ENCODE data around the gene GAB4. TPM values are rescaled to one million over a fixed set of nuclear protein-coding genes. Genes with fewer than 3 reads are reported as not detected.

The GAB4 gene
- polyA plus RNA-seq (2013, experiment 1 of 2), result not detected
- polyA plus RNA-seq (2013, experiment 2 of 2), result 0.01 TPM

- no peak for DNase-seq (ENCODE audit: low spot score)
- H3K79me1 ChIP-seq (ENCODE audit: low read depth, low read length), result no peaks in the 10 kb centered on the region
- no peak within 1 kb of the TSS for H2BK15ac ChIP-seq (ENCODE audit: low read length)
- no peaks in the 10 kb centered on the region for H3K4me1 ChIP-seq (ENCODE audit: control insufficient read depth in 2 of 2, insufficient read depth in 1 of 2, low read depth in 1 of 2, low read length in 2 of 2)
- peak within 1 kb of the TSS; percentile 40 for H3K9ac ChIP-seq (ENCODE audit: low read depth, low read length, poor library complexity)
- H4K8ac ChIP-seq (ENCODE audit: low read depth, low read length), result no peak within 1 kb of the TSS
- peak within 1 kb of the TSS in 1 of 2 donors; percentile 59 for H3K4me3 ChIP-seq (ENCODE audit: low read length in 2 of 2)
- H2BK120ac ChIP-seq (ENCODE audit: low read depth, low read length), result no peak within 1 kb of the TSS
- H3K18ac ChIP-seq (ENCODE audit: low read length), result peak within 1 kb of the TSS; percentile 36
- no peak within 1 kb of the TSS for H2AK5ac ChIP-seq (ENCODE audit: low read depth, low read length)
- H3K14ac ChIP-seq (ENCODE audit: low read length), result peak within 1 kb of the TSS; percentile 32
- H2AFZ ChIP-seq (ENCODE audit: low read length), result peak within 1 kb of the TSS; percentile 24
- no peak within 1 kb of the TSS for H2BK12ac ChIP-seq (ENCODE audit: low read length)
- no peak within 1 kb of the TSS for H3K27ac ChIP-seq (replicated peaks; ENCODE audit: low read length)
- no CpG with 5 or more reads among the region's 49 CpGs for WGBS, 2 donors (ENCODE audit: extremely low coverage in 2 of 2, insufficient read length in 2 of 2, insufficient replicate concordance in 1 of 2)
- no peak within 1 kb of the TSS for H4K91ac ChIP-seq (ENCODE audit: low read depth, low read length, poor library complexity)
- no peaks in the 10 kb centered on the region for H3K36me3 ChIP-seq (replicated peaks in 1 of 2; ENCODE audit: control insufficient read depth in 2 of 2, insufficient read depth in 2 of 2, low read length in 2 of 2)
- peak within 1 kb of the TSS; percentile 23 for H3K4me2 ChIP-seq (ENCODE audit: insufficient read depth, low read length, poor library complexity, severe bottlenecking)
- H2BK5ac ChIP-seq (ENCODE audit: low read length), result no peak within 1 kb of the TSS
- peaks cover 0 to 33% (median 11%) of the 10 kb centered on the region in 3 experiments for H3K27me3 ChIP-seq (ENCODE audit: control insufficient read depth in 3 of 3, insufficient read depth in 3 of 3, low read depth in 1 of 3, low read length in 3 of 3)
- H3K4ac ChIP-seq (ENCODE audit: low read length), result no peak within 1 kb of the TSS
- peaks cover 0 to 8% of the 10 kb centered on the region in 2 donors for H3K9me3 ChIP-seq (replicated peaks in 1 of 2; ENCODE audit: control insufficient read depth in 2 of 2, insufficient read depth in 1 of 2, low read depth in 1 of 2, low read length in 2 of 2)
- no peak within 1 kb of the TSS for H3K23ac ChIP-seq (ENCODE audit: low read depth, low read length, poor library complexity)
Observed at GRCh38 chr22:17007852-17008731, at the start of gene GAB4. TSS of gene GAB4 (minus strand) at chr22:17008222. CDS start at chr22:17008114, 108 bp downstream.

- H4K8ac ChIP-seq (ENCODE audit: low read depth, low read length), result no peak overlapping the region
- no peak overlapping the region for H3K9ac ChIP-seq (ENCODE audit: low read depth, low read length, poor library complexity)
- H2BK120ac ChIP-seq (ENCODE audit: low read depth, low read length), result no peak overlapping the region
- WGBS, 2 donors (ENCODE audit: extremely low coverage in 2 of 2, insufficient read length in 2 of 2, insufficient replicate concordance in 1 of 2), result no CpG with 5 or more reads among the region's 8 CpGs
- H2AK5ac ChIP-seq (ENCODE audit: low read depth, low read length), result no peak overlapping the region
- no peak for DNase-seq (ENCODE audit: low spot score)
- H3K18ac ChIP-seq (ENCODE audit: low read length), result no peak overlapping the region
- no peaks in the 10 kb centered on the region for H3K36me3 ChIP-seq (replicated peaks in 1 of 2; ENCODE audit: control insufficient read depth in 2 of 2, insufficient read depth in 2 of 2, low read length in 2 of 2)
- H2AFZ ChIP-seq (ENCODE audit: low read length), result no peak overlapping the region
- H3K23ac ChIP-seq (ENCODE audit: low read depth, low read length, poor library complexity), result no peak overlapping the region
- no peaks in the 10 kb centered on the region for H3K9me3 ChIP-seq (replicated peaks in 1 of 2; ENCODE audit: control insufficient read depth in 2 of 2, insufficient read depth in 1 of 2, low read depth in 1 of 2, low read length in 2 of 2)
- no peak overlapping the region for H3K27ac ChIP-seq (replicated peaks; ENCODE audit: low read length)
- H3K4me3 ChIP-seq (ENCODE audit: low read length in 2 of 2), result no peak overlapping the region
- H3K4me1 ChIP-seq (ENCODE audit: control insufficient read depth in 2 of 2, insufficient read depth in 1 of 2, low read depth in 1 of 2, low read length in 2 of 2), result peaks cover 0 to 2% of the 10 kb centered on the region in 2 donors
- H2BK15ac ChIP-seq (ENCODE audit: low read length), result no peak overlapping the region
- no peak overlapping the region for H3K4me2 ChIP-seq (ENCODE audit: insufficient read depth, low read length, poor library complexity, severe bottlenecking)
- H3K4ac ChIP-seq (ENCODE audit: low read length), result no peak overlapping the region
- no peaks in the 10 kb centered on the region for H3K79me1 ChIP-seq (ENCODE audit: low read depth, low read length)
- H3K27me3 ChIP-seq (ENCODE audit: control insufficient read depth in 3 of 3, insufficient read depth in 3 of 3, low read depth in 1 of 3, low read length in 3 of 3), result peaks cover 0 to 15% (median 0%) of the 10 kb centered on the region in 3 experiments
- H4K91ac ChIP-seq (ENCODE audit: low read depth, low read length, poor library complexity), result no peak overlapping the region
- no peak overlapping the region for H2BK5ac ChIP-seq (ENCODE audit: low read length)
- no peak overlapping the region for H3K14ac ChIP-seq (ENCODE audit: low read length)
- H2BK12ac ChIP-seq (ENCODE audit: low read length), result no peak overlapping the region
Observed at GRCh38 chr22:17056807-17057206, 48.8 kb upstream of the GAB4 start.

DNA sequence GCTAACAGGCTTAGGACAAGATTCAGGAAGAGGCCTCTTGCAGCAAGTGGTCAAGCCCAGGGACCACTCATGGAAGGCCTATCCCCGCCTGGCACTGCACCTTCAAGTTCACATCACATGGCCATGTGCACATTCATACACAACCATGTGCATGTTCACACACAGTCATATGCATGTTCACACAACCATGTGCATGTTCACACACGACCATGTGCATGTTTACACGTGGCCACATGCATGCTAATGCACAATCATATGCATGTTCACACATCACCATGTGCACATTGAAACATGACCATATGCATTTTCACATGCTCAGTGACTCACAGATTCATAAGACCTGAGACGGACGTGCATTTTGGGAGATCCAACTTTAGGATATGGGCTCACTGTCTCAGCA, 48.0 kb upstream of the GAB4 start:
- no peaks in the 10 kb centered on the region for H3K79me1 ChIP-seq (ENCODE audit: low read depth, low read length)
- no peak for DNase-seq (ENCODE audit: low spot score)

DNA sequence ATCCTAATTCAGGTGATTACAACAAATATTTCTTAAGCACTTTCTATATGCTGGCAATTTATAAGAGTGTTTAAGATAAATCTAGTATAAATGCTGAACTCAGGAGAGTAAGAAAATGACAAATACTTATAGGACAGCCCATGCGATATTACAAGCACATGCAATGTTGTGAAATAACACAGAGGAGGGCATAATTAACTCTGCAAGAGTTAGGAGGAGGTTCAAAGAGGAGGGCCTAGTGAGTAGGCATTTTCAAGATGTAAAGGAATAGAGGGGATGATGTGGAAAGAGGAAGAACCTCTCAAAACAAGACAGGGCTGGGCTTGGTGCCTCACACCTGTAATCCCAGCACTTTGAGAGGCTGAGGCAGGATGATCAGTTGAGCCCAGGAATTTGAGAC, 39.6 kb upstream of the GAB4 start:
- Histone ChIP-seq H3K27ac (replicated peaks; ENCODE audit: low read length) (no peak overlapping the region), H3K79me1 (ENCODE audit: low read depth, low read length) (no peaks in the 10 kb centered on the region), H2AK5ac (ENCODE audit: low read depth, low read length) (no peak overlapping the region), H3K27me3 (ENCODE audit: control insufficient read depth in 3 of 3, insufficient read depth in 3 of 3, low read depth in 1 of 3, low read length in 3 of 3) (peaks cover 0 to 10% (median 0%) of the 10 kb centered on the region in 3 experiments), H3K23ac (ENCODE audit: low read depth, low read length, poor library complexity) (no peak overlapping the region), H4K91ac (ENCODE audit: low read depth, low read length, poor library complexity) (no peak overlapping the region), H2AFZ (ENCODE audit: low read length) (no peak overlapping the region), H3K4me2 (ENCODE audit: insufficient read depth, low read length, poor library complexity, severe bottlenecking) (no peak overlapping the region), H3K14ac (ENCODE audit: low read length) (no peak overlapping the region), H2BK12ac (ENCODE audit: low read length) (no peak overlapping the region), H3K4me3 (ENCODE audit: low read length in 2 of 2) (no peak overlapping the region), H2BK120ac (ENCODE audit: low read depth, low read length) (no peak overlapping the region), H3K18ac (ENCODE audit: low read length) (no peak overlapping the region), H3K4ac (ENCODE audit: low read length) (no peak overlapping the region), H3K36me3 (replicated peaks in 1 of 2; ENCODE audit: control insufficient read depth in 2 of 2, insufficient read depth in 2 of 2, low read length in 2 of 2) (no peaks in the 10 kb centered on the region), H3K9ac (ENCODE audit: low read depth, low read length, poor library complexity) (no peak overlapping the region), H3K4me1 (ENCODE audit: control insufficient read depth in 2 of 2, insufficient read depth in 1 of 2, low read depth in 1 of 2, low read length in 2 of 2) (no peaks in the 10 kb centered on the region), H3K9me3 (replicated peaks in 1 of 2; ENCODE audit: control insufficient read depth in 2 of 2, insufficient read depth in 1 of 2, low read depth in 1 of 2, low read length in 2 of 2) (no peaks in the 10 kb centered on the region), H4K8ac (ENCODE audit: low read depth, low read length) (no peak overlapping the region), H2BK15ac (ENCODE audit: low read length) (no peak overlapping the region), H2BK5ac (ENCODE audit: low read length) (no peak overlapping the region)
- no peak for DNase-seq (ENCODE audit: low spot score)
- no CpG with 5 or more reads among the region's 1 CpG for WGBS, 2 donors (ENCODE audit: extremely low coverage in 2 of 2, insufficient read length in 2 of 2, insufficient replicate concordance in 1 of 2)

More for the DNA sequence above, 48.0 kb upstream of the GAB4 start:
- H2AK5ac ChIP-seq (ENCODE audit: low read depth, low read length), result no peak overlapping the region
- no peaks in the 10 kb centered on the region for H3K9me3 ChIP-seq (replicated peaks in 1 of 2; ENCODE audit: control insufficient read depth in 2 of 2, insufficient read depth in 1 of 2, low read depth in 1 of 2, low read length in 2 of 2)
- H2BK120ac ChIP-seq (ENCODE audit: low read depth, low read length), result no peak overlapping the region
- H3K4me1 ChIP-seq (ENCODE audit: control insufficient read depth in 2 of 2, insufficient read depth in 1 of 2, low read depth in 1 of 2, low read length in 2 of 2), result peaks cover 0 to 2% of the 10 kb centered on the region in 2 donors
- no peak overlapping the region for H3K14ac ChIP-seq (ENCODE audit: low read length)
- H4K91ac ChIP-seq (ENCODE audit: low read depth, low read length, poor library complexity), result no peak overlapping the region
- no peaks in the 10 kb centered on the region for H3K36me3 ChIP-seq (replicated peaks in 1 of 2; ENCODE audit: control insufficient read depth in 2 of 2, insufficient read depth in 2 of 2, low read length in 2 of 2)
- H3K27me3 ChIP-seq (ENCODE audit: control insufficient read depth in 3 of 3, insufficient read depth in 3 of 3, low read depth in 1 of 3, low read length in 3 of 3), result peaks cover 0 to 13% (median 0%) of the 10 kb centered on the region in 3 experiments
- H2BK15ac ChIP-seq (ENCODE audit: low read length), result no peak overlapping the region
- no CpG with 5 or more reads among the region's 5 CpGs for WGBS, 2 donors (ENCODE audit: extremely low coverage in 2 of 2, insufficient read length in 2 of 2, insufficient replicate concordance in 1 of 2)
- no peak overlapping the region for H2BK5ac ChIP-seq (ENCODE audit: low read length)
- H4K8ac ChIP-seq (ENCODE audit: low read depth, low read length), result no peak overlapping the region
- no peak overlapping the region for H2AFZ ChIP-seq (ENCODE audit: low read length)
- no peak overlapping the region for H3K27ac ChIP-seq (replicated peaks; ENCODE audit: low read length)
- peak overlapping the region; percentile 74 for H3K9ac ChIP-seq (ENCODE audit: low read depth, low read length, poor library complexity)
- H2BK12ac ChIP-seq (ENCODE audit: low read length), result no peak overlapping the region
- no peak overlapping the region for H3K4me2 ChIP-seq (ENCODE audit: insufficient read depth, low read length, poor library complexity, severe bottlenecking)
- no peak overlapping the region for H3K4ac ChIP-seq (ENCODE audit: low read length)
- no peak overlapping the region for H3K18ac ChIP-seq (ENCODE audit: low read length)
- no peak overlapping the region for H3K23ac ChIP-seq (ENCODE audit: low read depth, low read length, poor library complexity)
- no peak overlapping the region for H3K4me3 ChIP-seq (ENCODE audit: low read length in 2 of 2)

All from neuronal stem cell (in vitro differentiated cells).